ENCODE data around the gene GRHL3. TPM values are rescaled to one million over a fixed set of nuclear protein-coding genes. Genes with fewer than 3 reads are reported as not detected.

The GRHL3 gene
- total and polyA plus RNA-seq, 12 donors = 0.03 TPM; not detected in 11

GRCh38 chr1:24390924-24391782, 72.0 kb downstream of the GRHL3 start:
- H3K9me3 ChIP-seq = no peaks in the 10 kb centered on the region
- peak; percentile 93 to 98 (median 94) for ATAC-seq
- H3K36me3 ChIP-seq = no peaks in the 10 kb centered on the region
- WGBS, 2 donors = 11 to 13% methylated on average over 12 of the region's 12 CpGs
- H3K4me1 ChIP-seq = peaks cover 0 to 31% (median 15%) of the 10 kb centered on the region in 9 donors
- DNase-seq = peak; percentile 77 to 81
- no peaks in the 10 kb centered on the region for H3K27me3 ChIP-seq
- peak; percentile 90 to 99 (median 96) for TF ChIP-seq CTCF (IDR thresholded peaks at IDR 0.05)
- peak overlapping the region; percentile 49 to 85 (median 77) for H3K27ac ChIP-seq
- peak overlapping the region in 7 of 10 donors; percentile 11 to 36 (median 25) for H3K4me3 ChIP-seq
- intact Hi-C loops (cut with DNase I) = loop anchor here in 8 of 10 donors (1.0 to 10.0 kb wide), 6 partner anchors 188 to 251 kb away; partner anchors contain the start of gene SRRM1 (in 1 of the 8)

GRCh38 chr1:24391882-24392603, 72.9 kb downstream of the GRHL3 start:
- Histone ChIP-seq H3K27me3 (no peaks in the 10 kb centered on the region), H3K9me3 (peaks cover 0 to 4% (median 0%) of the 10 kb centered on the region in 11 donors), H3K36me3 (no peaks in the 10 kb centered on the region), H3K27ac (peak overlapping the region in 9 of 10 donors; percentile 57 to 85 (median 78)), H3K4me1 (peaks cover 0 to 31% (median 15%) of the 10 kb centered on the region in 9 donors), H3K4me3 (peak overlapping the region in 7 of 10 donors; percentile 11 to 36 (median 25))
- TF ChIP-seq CTCF (IDR thresholded peaks at IDR 0.05) = peak; percentile 43 to 79 (median 71)
- intact Hi-C loops (cut with DNase I) = loop anchor here (1.0 to 10.0 kb wide), 7 partner anchors 189 to 250 kb away; partner anchors contain the start of gene SRRM1 (in 1 of the 10)
- ATAC-seq (peak; percentile 81 to 91 (median 88)), DNase-seq (peak; percentile 48 to 55)
- 27 to 42% methylated on average over 11 of the region's 11 CpGs for WGBS, 2 donors

- no peaks in the 10 kb centered on the region for H3K36me3 ChIP-seq
- no peak overlapping the region for H3K4me3 ChIP-seq
- peaks cover 0 to 31% (median 15%) of the 10 kb centered on the region in 9 donors for H3K4me1 ChIP-seq
- ATAC-seq (no peak), DNase-seq (no peak)
- WGBS, 2 donors = 88 to 92% methylated on average over 4 of the region's 4 CpGs
- H3K9me3 ChIP-seq = peaks cover 0 to 4% (median 0%) of the 10 kb centered on the region in 11 donors
- H3K27me3 ChIP-seq = no peaks in the 10 kb centered on the region
- TF ChIP-seq CTCF (IDR thresholded peaks at IDR 0.05) = peak in 2 of 9 donors; percentile 1 to 22
- peak overlapping the region in 9 of 10 donors; percentile 57 to 85 (median 78) for H3K27ac ChIP-seq
- intact Hi-C loops (cut with DNase I) = loop anchor here in 5 of 10 donors (1.0 to 10.0 kb wide), 5 partner anchors 190 to 250 kb away; partner anchors contain the start of gene SRRM1 (in 1 of the 5)
Observed at GRCh38 chr1:24392604-24392946, 73.4 kb downstream of the GRHL3 start.

All from heart right ventricle (tissue), 16 donors.